GM23248 (cell line): ENCODE measurements around the gene POLA2. TPM values are rescaled to one million over a fixed set of nuclear protein-coding genes. Genes with fewer than 3 reads are reported as not detected.
A peak's percentile ranks its signal among the peaks of the same experiment; 100 is the strongest.

Source experiments
- DNase-seq: peaks from one replicate; pipeline ENCODE4 v3.0.0-alpha.2; 2015
- H2AFZ ChIP-seq: fragments of 200-600 bp; sonication (generic); 2 replicates; pipeline ENCODE4 v1.6.1; 2016; ENCODE audit warnings: antibody characterized with exemption
- H3F3A ChIP-seq: fragments of 200-600 bp; sonication (generic); 2 replicates; pipeline ENCODE4 v1.6.1; 2016; ENCODE audit warnings: mild to moderate bottlenecking, antibody characterized with exemption, mixed run types; ENCODE audit not compliant: insufficient read depth
- H3K27ac ChIP-seq: fragments of 200-600 bp; sonication (generic); 2 replicates; pipeline ENCODE4 v1.5.1; 2016; ENCODE audit warnings: mild to moderate bottlenecking
- H3K27me3 ChIP-seq: fragments of 200-600 bp; sonication (generic); replicated peaks from 2 replicates; pipeline ENCODE4 v1.6.1; 2016; ENCODE audit warnings: mild to moderate bottlenecking; ENCODE audit not compliant: insufficient read depth
- H3K36me3 ChIP-seq: fragments of 200-600 bp; sonication (generic); 2 replicates; pipeline ENCODE4 v1.6.1; 2016; ENCODE audit warnings: low read depth, mild to moderate bottlenecking
- H3K4me1 ChIP-seq: fragments of 200-600 bp; sonication (generic); 2 replicates; pipeline ENCODE4 v1.6.1; 2016; ENCODE audit warnings: mild to moderate bottlenecking; ENCODE audit not compliant: insufficient read depth
- H3K4me2 ChIP-seq: fragments of 200-600 bp; sonication (generic); one replicate; pipeline ENCODE4 v1.6.1; 2016; ENCODE audit warnings: mild to moderate bottlenecking; ENCODE audit not compliant: unreplicated experiment
- H3K4me3 ChIP-seq: fragments of 200-600 bp; sonication (generic); 2 replicates; pipeline ENCODE4 v1.5.1; 2016; ENCODE audit warnings: mild to moderate bottlenecking
- H3K79me2 ChIP-seq: fragments of 200-600 bp; sonication (generic); 2 replicates; pipeline ENCODE4 v1.6.1; 2016; ENCODE audit warnings: mild to moderate bottlenecking; ENCODE audit not compliant: insufficient read depth
- H3K9ac ChIP-seq: fragments of 200-600 bp; sonication (generic); 2 replicates; pipeline ENCODE4 v1.6.1; 2016; ENCODE audit warnings: mild to moderate bottlenecking
- H3K9me2 ChIP-seq: fragments of 200-600 bp; sonication (generic); 2 replicates; pipeline ENCODE4 v1.6.1; 2016; ENCODE audit warnings: mixed run types, mild to moderate bottlenecking, moderate library complexity; ENCODE audit not compliant: insufficient read depth
- H3K9me3 ChIP-seq: fragments of 200-600 bp; sonication (generic); one replicate; pipeline ENCODE4 v1.6.1; 2017; ENCODE audit warnings: low read depth
- H4K20me1 ChIP-seq: fragments of 200-600 bp; sonication (generic); 2 replicates; pipeline ENCODE4 v1.6.0; 2016; ENCODE audit not compliant: insufficient read depth
- EZH2 ChIP-seq: fragments of 200-600 bp; sonication (generic); IDR thresholded peaks from 2 replicates; pipeline ENCODE4 v1.6.1; 2018; ENCODE audit warnings: antibody characterized with exemption, mild to moderate bottlenecking; ENCODE audit not compliant: insufficient read depth, poor library complexity, severe bottlenecking
- EZH2phosphoT487 ChIP-seq: fragments of 200-600 bp; sonication (generic); IDR thresholded peaks from 2 replicates; pipeline ENCODE4 v1.6.1; 2018; ENCODE audit warnings: antibody characterized with exemption, moderate library complexity, mild to moderate bottlenecking, low read depth; ENCODE audit not compliant: insufficient read depth
- WGBS, 2 experiments: methylation state at CpG; one replicate each; pipeline ENCODE4 v1.1.6; 2015 to 2017; ENCODE audit warnings: low lambda C conversion rate in 2 of 2, low coverage in 1 of 2; ENCODE audit errors: missing lambda C conversion rate in 2 of 2; 5-methylcytosine and 5-hydroxymethylcytosine counted together
- in situ Hi-C: fragments of 300-500 bp; cut with MboI; formaldehyde crosslinking; loops from 2 replicates; pipeline ENCODE4 v1.15.0; 2020
- polyA plus RNA-seq: library from polyadenylated mRNA; unstranded; fragments of >200 nt; fragmentation: Nextera tagmentation; extraction: Ambion mirVana; gene quantifications from 2 replicates; pipeline ENCODE4 v1.2.1, GENCODE V29; 2016
- total RNA-seq: library from RNA; depleted of rRNA; stranded (reverse); fragments of >200 nt; shearing (Covaris generic); gene quantifications from 2 replicates; pipeline ENCODE4 v1.2.3, GENCODE V29; 2014

POLA2 gene
- total and polyA plus RNA-seq, 2 experiments from 2014 or later = 8.6 to 8.7 TPM

DNA sequence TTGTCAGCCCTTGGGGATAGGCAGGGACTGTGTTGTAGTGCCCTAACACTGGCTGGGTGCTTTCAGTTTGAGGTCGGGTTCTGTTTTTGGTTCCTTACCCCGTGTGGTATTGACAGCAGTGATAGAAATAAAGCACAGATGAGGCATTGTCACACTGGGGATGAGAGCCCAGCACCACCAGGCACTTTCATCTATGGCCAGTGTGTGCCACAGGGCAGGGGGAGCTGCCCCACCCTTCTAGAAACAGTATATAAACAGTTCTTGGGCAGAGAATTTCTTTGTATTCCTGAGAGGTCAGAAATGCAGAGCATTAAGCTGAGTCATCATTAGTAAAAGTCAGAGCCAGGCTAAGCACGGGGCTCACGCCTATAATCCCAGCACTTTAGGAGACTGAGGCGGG, 29.9 kb downstream of the POLA2 start:
- Histone ChIP-seq H3F3A (peaks cover 30% of the 10 kb centered on the region), H4K20me1 (no peaks in the 10 kb centered on the region), H3K4me3 (peak overlapping the region; percentile 65), H3K27me3 (no peaks in the 10 kb centered on the region), H3K27ac (peak overlapping the region; percentile 97), H3K9ac (peak overlapping the region; percentile 90), H3K79me2 (no peaks in the 10 kb centered on the region), H3K4me2 (peak overlapping the region; percentile 69), H3K36me3 (peaks cover 15% of the 10 kb centered on the region; the same call in 1 of the 2 replicates), H2AFZ (0 out of 2 replicates have a peak overlapping the region, but pooled peaks have one; percentile 8), H3K9me3 (no peaks in the 10 kb centered on the region), H3K4me1 (peaks cover 25% of the 10 kb centered on the region), H3K9me2 (no peaks in the 10 kb centered on the region)
- peak; percentile 77 for DNase-seq
- in situ Hi-C loops = no loop called here
- 6 to 17% methylated on average over 5 of the region's 5 CpGs for WGBS, 2 experiments
- no peak for TF ChIP-seq EZH2phosphoT487
- no peak for TF ChIP-seq EZH2

DNA sequence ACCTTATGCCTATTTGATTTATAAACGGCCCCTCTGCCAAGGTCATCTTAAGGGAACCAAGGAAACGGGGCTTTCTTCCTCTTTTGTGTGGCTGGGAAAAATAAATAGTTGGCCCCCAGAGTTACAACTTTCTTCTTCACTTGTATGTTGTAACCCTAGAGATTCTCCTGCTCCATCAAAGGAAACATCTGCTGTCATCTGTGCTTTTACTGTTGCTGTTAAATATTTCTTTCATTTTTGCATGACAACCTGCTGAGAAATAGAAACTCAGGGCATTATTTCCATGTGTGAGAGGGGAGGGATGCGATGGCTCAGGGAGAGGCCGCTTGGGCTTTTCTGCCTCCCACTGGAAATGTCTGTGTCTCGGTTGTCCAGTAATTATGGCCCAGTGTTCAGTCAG, 31.1 kb downstream of the POLA2 start:
- Histone ChIP-seq H3K9me2 (no peaks in the 10 kb centered on the region), H3K79me2 (no peaks in the 10 kb centered on the region), H3K9me3 (no peaks in the 10 kb centered on the region), H3K27me3 (no peaks in the 10 kb centered on the region), H3K4me1 (peaks cover 26% of the 10 kb centered on the region), H3K36me3 (peaks cover 15% of the 10 kb centered on the region; the same call in 1 of the 2 replicates), H3K4me2 (no peak overlapping the region), H3K27ac (peak overlapping the region; percentile 97), H4K20me1 (no peaks in the 10 kb centered on the region), H3K9ac (peak overlapping the region; percentile 90), H3F3A (peaks cover 30% of the 10 kb centered on the region), H2AFZ (no peak overlapping the region), H3K4me3 (no peak overlapping the region)
- TF ChIP-seq EZH2phosphoT487 = no peak
- no peak for TF ChIP-seq EZH2
- WGBS, 2 experiments = 86 to 96% methylated on average over 5 of the region's 5 CpGs
- in situ Hi-C loops = no loop called here
- DNase-seq = no peak

DNA sequence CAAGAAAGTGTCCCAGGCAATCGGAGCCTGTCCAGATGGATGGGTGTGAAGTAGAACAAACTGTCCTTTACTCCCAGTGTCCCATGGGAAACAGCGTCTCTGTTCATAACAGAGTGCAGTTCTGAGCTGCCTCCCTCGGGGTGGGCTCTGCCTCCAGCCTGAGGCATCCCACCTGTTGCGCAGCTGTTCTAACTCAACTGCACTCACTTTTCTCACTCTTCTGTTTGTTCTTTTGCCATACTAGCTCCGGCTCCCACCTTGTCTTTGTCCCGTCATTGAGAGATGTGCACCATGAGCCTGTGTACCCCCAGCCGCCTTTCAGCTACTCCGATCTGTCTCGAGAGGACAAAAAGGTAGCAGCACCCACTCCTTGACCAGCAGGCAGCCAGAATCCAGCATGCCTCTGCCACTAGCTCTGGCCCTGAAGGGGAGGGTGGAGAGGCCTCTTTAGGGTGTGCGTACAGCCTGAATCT, 32.2 kb downstream of the POLA2 start:
- H4K20me1 ChIP-seq = no peaks in the 10 kb centered on the region
- H2AFZ ChIP-seq = no peak overlapping the region
- peaks cover 37% of the 10 kb centered on the region for H3K4me1 ChIP-seq
- H3K9me3 ChIP-seq = no peaks in the 10 kb centered on the region
- H3K9ac ChIP-seq = no peak overlapping the region
- no peaks in the 10 kb centered on the region for H3K27me3 ChIP-seq
- DNase-seq = no peak
- H3K4me3 ChIP-seq = no peak overlapping the region
- peaks cover 30% of the 10 kb centered on the region for H3F3A ChIP-seq
- TF ChIP-seq EZH2phosphoT487 (no peak), EZH2 (no peak)
- H3K79me2 ChIP-seq = no peaks in the 10 kb centered on the region
- H3K4me2 ChIP-seq = no peak overlapping the region
- H3K27ac ChIP-seq = no peak overlapping the region
- no peaks in the 10 kb centered on the region for H3K9me2 ChIP-seq
- WGBS, 2 experiments = 83 to 84% methylated on average over 10 of the region's 10 CpGs
- H3K36me3 ChIP-seq = peaks cover 15% of the 10 kb centered on the region; the same call in 1 of the 2 replicates
- in situ Hi-C loops = no loop called here

DNA sequence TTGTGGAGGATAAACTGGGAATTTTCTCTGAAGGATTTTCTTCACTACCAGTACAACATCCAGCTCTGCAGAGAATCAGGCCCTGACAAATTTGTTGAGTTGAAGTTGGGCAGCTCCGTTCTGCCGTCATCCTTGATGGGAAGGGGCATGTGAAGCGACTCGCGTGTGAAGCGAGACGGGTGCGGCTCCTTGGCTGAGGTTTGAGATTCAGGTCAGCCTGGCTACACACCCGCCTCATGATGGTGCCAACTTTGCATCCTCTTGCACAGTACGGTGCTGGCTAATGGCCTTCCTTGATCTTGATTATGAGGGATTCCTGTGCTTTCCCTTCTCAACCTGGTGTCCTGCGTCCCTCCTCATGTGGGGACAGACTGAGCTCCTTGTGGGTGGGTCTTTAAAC, 33.2 kb downstream of the POLA2 start:
- TF ChIP-seq EZH2 (no peak), EZH2phosphoT487 (no peak)
- Histone ChIP-seq H2AFZ (no peak overlapping the region), H4K20me1 (no peaks in the 10 kb centered on the region), H3K27ac (no peak overlapping the region), H3K36me3 (peaks cover 10% of the 10 kb centered on the region; the same call in 1 of the 2 replicates), H3K4me3 (no peak overlapping the region), H3K9me2 (no peaks in the 10 kb centered on the region), H3K9ac (no peak overlapping the region), H3K79me2 (no peaks in the 10 kb centered on the region), H3K27me3 (no peaks in the 10 kb centered on the region), H3K9me3 (no peaks in the 10 kb centered on the region), H3F3A (peaks cover 20% of the 10 kb centered on the region), H3K4me1 (peaks cover 40% of the 10 kb centered on the region), H3K4me2 (no peak overlapping the region)
- WGBS, 2 experiments = 95 to 96% methylated on average over 11 of the region's 11 CpGs
- in situ Hi-C loops = no loop called here
- DNase-seq = no peak
